B cell (primary cell): ENCODE measurements around the gene FMR1NB.

Experiments
- EZH2 ChIP-seq: IDR thresholded peaks from 2 replicates; pipeline ENCODE4 v1.6.1; 2012; ENCODE audit warnings: borderline replicate concordance, low read depth, mild to moderate bottlenecking, moderate library complexity, low read length; ENCODE audit not compliant: insufficient read depth, poor library complexity, severe bottlenecking
- TF ChIP-seq, protein P1 (sequence below): fragments of 200-600 bp; IDR thresholded peaks from one replicate; pipeline ENCODE4 v1.8.0; 2022; ENCODE audit warnings: antibody characterized with exemption, mild to moderate bottlenecking

GRCh38 chrX:147945286-147945685, 35.9 kb upstream of the FMR1NB start:
- TF ChIP-seq, protein P1, sequence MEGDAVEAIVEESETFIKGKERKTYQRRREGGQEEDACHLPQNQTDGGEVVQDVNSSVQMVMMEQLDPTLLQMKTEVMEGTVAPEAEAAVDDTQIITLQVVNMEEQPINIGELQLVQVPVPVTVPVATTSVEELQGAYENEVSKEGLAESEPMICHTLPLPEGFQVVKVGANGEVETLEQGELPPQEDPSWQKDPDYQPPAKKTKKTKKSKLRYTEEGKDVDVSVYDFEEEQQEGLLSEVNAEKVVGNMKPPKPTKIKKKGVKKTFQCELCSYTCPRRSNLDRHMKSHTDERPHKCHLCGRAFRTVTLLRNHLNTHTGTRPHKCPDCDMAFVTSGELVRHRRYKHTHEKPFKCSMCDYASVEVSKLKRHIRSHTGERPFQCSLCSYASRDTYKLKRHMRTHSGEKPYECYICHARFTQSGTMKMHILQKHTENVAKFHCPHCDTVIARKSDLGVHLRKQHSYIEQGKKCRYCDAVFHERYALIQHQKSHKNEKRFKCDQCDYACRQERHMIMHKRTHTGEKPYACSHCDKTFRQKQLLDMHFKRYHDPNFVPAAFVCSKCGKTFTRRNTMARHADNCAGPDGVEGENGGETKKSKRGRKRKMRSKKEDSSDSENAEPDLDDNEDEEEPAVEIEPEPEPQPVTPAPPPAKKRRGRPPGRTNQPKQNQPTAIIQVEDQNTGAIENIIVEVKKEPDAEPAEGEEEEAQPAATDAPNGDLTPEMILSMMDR, result no peak
- TF ChIP-seq EZH2, result no peak
